Breast epithelium (tissue), 4 donors: ENCODE results near the gene DHRS3. TPM values are rescaled to one million over a fixed set of nuclear protein-coding genes. Genes with fewer than 3 reads are reported as not detected.
"Not testable (repeated sequence)": the region's sequence is repeated elsewhere in the genome, so short reads cannot be mapped to it uniquely, and the experiment has no call there.

Experiments used
- DNase-seq, 2 donors: peaks; one replicate each; pipeline ENCODE4 v3.0.0-alpha.2; 2019; ENCODE audit warnings: low spot score in 2 of 2
- H3K27ac ChIP-seq, 2 donors: fragments of 200-600 bp; sonication (generic) in 1 of 2; one replicate each; pipeline ENCODE4 v1.5.1; 2016 to 2019; ENCODE audit warnings: mild to moderate bottlenecking in 1 of 2
- H3K27me3 ChIP-seq, 2 donors: fragments of 200-600 bp; sonication (generic) in 1 of 2; one replicate each; pipeline versions ENCODE4 v1.5.1 to v1.6.0; 2017 to 2019; ENCODE audit warnings: control low read depth in 1 of 2, mild to moderate bottlenecking in 1 of 2
- H3K36me3 ChIP-seq: fragments of 200-600 bp; one replicate; pipeline ENCODE4 v1.5.1; 2019
- H3K4me1 ChIP-seq, 2 donors: fragments of 200-600 bp; sonication (generic); one replicate each; pipeline ENCODE4 v1.5.1; 2016 to 2019; ENCODE audit warnings: control low read depth in 1 of 2
- H3K4me3 ChIP-seq, 3 donors: fragments of 200-600 bp; sonication (generic); 1 replicate in 2 of 3; 2 replicates in 1 of 3; pipeline ENCODE4 v1.5.1; 2016 to 2019; ENCODE audit warnings: mild to moderate bottlenecking in 3 of 3, moderate library complexity in 2 of 3
- H3K9me3 ChIP-seq, 2 donors: fragments of 200-600 bp; sonication (generic) in 1 of 2; one replicate each; pipeline ENCODE4 v1.5.1; 2016 to 2019; ENCODE audit warnings: control low read depth in 1 of 2
- CTCF ChIP-seq, 3 donors: fragments of 450-650 bp; IDR thresholded peaks; one replicate each; pipeline ENCODE4 v1.5.1; 2016 to 2017; ENCODE audit warnings: antibody characterized with exemption in 3 of 3, mild to moderate bottlenecking in 3 of 3, moderate library complexity in 3 of 3
- POLR2A ChIP-seq: fragments of 450-650 bp; IDR thresholded peaks from one replicate; pipeline ENCODE4 v1.6.1; 2016; ENCODE audit warnings: antibody characterized with exemption, mild to moderate bottlenecking, moderate library complexity
- POLR2AphosphoS5 ChIP-seq, 3 donors: sonication (generic); formaldehyde crosslinking; IDR thresholded peaks; one replicate each; pipeline ENCODE4 v1.6.1; 2017; ENCODE audit warnings: antibody characterized with exemption in 3 of 3
- intact Hi-C: fragments of 100-400 bp; cut with DNase I; formaldehyde crosslinking; loops from one replicate; pipeline ENCODE4 v1.15.1; 2023; ENCODE audit warnings: low total_unique reads
- total RNA-seq, 3 donors: library from RNA; depleted of rRNA; stranded (reverse); fragments of >200 nt; gene quantifications; one replicate each; pipeline ENCODE4 v1.1.0, GENCODE V29; 2016

DHRS3 gene
- total RNA-seq, 3 donors from 2014 or later = 109 to 151 (median 117) TPM

- Histone ChIP-seq H3K4me1 (no peaks in the 10 kb centered on the region), H3K27me3 (no peaks in the 10 kb centered on the region), H3K36me3 (no peaks in the 10 kb centered on the region), H3K9me3 (no peaks in the 10 kb centered on the region), H3K4me3 (no peak overlapping the region), H3K27ac (no peak overlapping the region)
- no peak for DNase-seq
- TF ChIP-seq POLR2AphosphoS5 (IDR thresholded peaks at IDR 0.05) = no peak
- no peak for TF ChIP-seq POLR2A
- no peak for TF ChIP-seq CTCF (IDR thresholded peaks at IDR 0.05)
- intact Hi-C loops = no loop called here
Observed at GRCh38 chr1:12654004-12654567, 36.1 kb upstream of the DHRS3 start.

- Histone ChIP-seq H3K27me3 (no peaks in the 10 kb centered on the region), H3K9me3 (no peaks in the 10 kb centered on the region), H3K27ac (no peak overlapping the region), H3K36me3 (no peaks in the 10 kb centered on the region), H3K4me3 (no peak overlapping the region), H3K4me1 (no peaks in the 10 kb centered on the region)
- TF ChIP-seq CTCF (IDR thresholded peaks at IDR 0.05) (no peak), POLR2AphosphoS5 (IDR thresholded peaks at IDR 0.05) (no peak), POLR2A (no peak)
- no peak for DNase-seq
- intact Hi-C loops = no loop called here
Observed at GRCh38 chr1:12649971-12650421, 32.0 kb upstream of the DHRS3 start.

- no peak overlapping the region for H3K27ac ChIP-seq
- no peaks in the 10 kb centered on the region for H3K27me3 ChIP-seq
- DNase-seq = no peak
- H3K4me1 ChIP-seq = no peaks in the 10 kb centered on the region
- TF ChIP-seq POLR2AphosphoS5 (IDR thresholded peaks at IDR 0.05) (no peak), POLR2A (no peak), CTCF (IDR thresholded peaks at IDR 0.05) (no peak)
- H3K4me3 ChIP-seq = no peak overlapping the region
- intact Hi-C loops = no loop called here
- no peaks in the 10 kb centered on the region for H3K36me3 ChIP-seq
- no peaks in the 10 kb centered on the region for H3K9me3 ChIP-seq
Observed at GRCh38 chr1:12648741-12649140, 30.7 kb upstream of the DHRS3 start.

GRCh38 chr1:12645401-12645800, 27.4 kb upstream of the DHRS3 start:
- H3K36me3 ChIP-seq, intact Hi-C loops, DNase-seq, H3K4me1 ChIP-seq, H3K4me3 ChIP-seq, H3K9me3 ChIP-seq, H3K27me3 ChIP-seq, H3K27ac ChIP-seq: not testable (repeated sequence)

- intact Hi-C loops = no loop called here
- Histone ChIP-seq H3K27me3 (no peaks in the 10 kb centered on the region), H3K4me3 (no peak overlapping the region), H3K9me3 (peaks cover 7 to 13% of the 10 kb centered on the region in 2 donors), H3K27ac (no peak overlapping the region), H3K36me3 (no peaks in the 10 kb centered on the region), H3K4me1 (no peaks in the 10 kb centered on the region)
- no peak for DNase-seq
- no peak for TF ChIP-seq POLR2AphosphoS5 (IDR thresholded peaks at IDR 0.05)
- TF ChIP-seq CTCF (IDR thresholded peaks at IDR 0.05) = no peak
- no peak for TF ChIP-seq POLR2A
Observed at GRCh38 chr1:12644829-12645228, 26.8 kb upstream of the DHRS3 start.

- Histone ChIP-seq H3K27ac (no peak overlapping the region), H3K4me1 (no peaks in the 10 kb centered on the region), H3K27me3 (no peaks in the 10 kb centered on the region), H3K4me3 (no peak overlapping the region), H3K9me3 (peaks cover 12 to 18% of the 10 kb centered on the region in 2 donors), H3K36me3 (no peaks in the 10 kb centered on the region)
- DNase-seq = no peak
- intact Hi-C loops = no loop called here
- TF ChIP-seq CTCF (IDR thresholded peaks at IDR 0.05) (no peak), POLR2A (no peak), POLR2AphosphoS5 (IDR thresholded peaks at IDR 0.05) (no peak)
Observed at GRCh38 chr1:12644237-12644636, 26.2 kb upstream of the DHRS3 start.
